MCF 10A (cell line): ENCODE data around the gene RTKN. TPM values are rescaled to one million over a fixed set of nuclear protein-coding genes. Genes with fewer than 3 reads are reported as not detected.

ENCODE experiments used
- total RNA-seq: library from RNA; stranded (reverse); gene quantifications from 2 replicates; pipeline ENCODE4 v1.2.3, GENCODE V29; 2022

Gene RTKN
- total RNA-seq, 1 experiment from 2014 or later = 63.0 TPM

Other genes with a start within 250 kb of the RTKN start
- gene MTHFD2, start 243.3 kb downstream of the RTKN start, total RNA-seq = 387 and 470 TPM in 2 replicates
- 0.12 and 0.70 TPM in 2 replicates for gene SLC4A5, start 98.5 kb downstream of the RTKN start, total RNA-seq
- 113 and 117 TPM in 2 replicates for gene DCTN1, start 61.6 kb downstream of the RTKN start, total RNA-seq
- 4.3 and 5.6 TPM in 2 replicates for gene C2orf81, start 20.3 kb downstream of the RTKN start, total RNA-seq
- gene WDR54, start 20.2 kb downstream of the RTKN start, total RNA-seq = 16.4 and 19.9 TPM in 2 replicates
- gene INO80B, start 13.2 kb upstream of the RTKN start, total RNA-seq = 34.6 and 36.0 TPM in 2 replicates
- 45.7 and 46.5 TPM in 2 replicates for gene WBP1, start 16.5 kb upstream of the RTKN start, total RNA-seq
- 60.4 and 67.9 TPM in 2 replicates for gene MOGS, start 23.4 kb upstream of the RTKN start, total RNA-seq
- 115 and 123 TPM in 2 replicates for gene MRPL53, start 30.7 kb upstream of the RTKN start, total RNA-seq
- 10.1 and 16.4 TPM in 2 replicates for gene CCDC142, start 41.1 kb upstream of the RTKN start, total RNA-seq
- gene TTC31, start 41.1 kb upstream of the RTKN start, total RNA-seq = 17.6 and 18.1 TPM in 2 replicates
- not detected in 2 replicates for gene LBX2, start 57.7 kb upstream of the RTKN start, total RNA-seq
- gene PCGF1, start 65.8 kb upstream of the RTKN start, total RNA-seq = 37.5 and 41.6 TPM in 2 replicates
- not detected in 2 replicates for gene TLX2, start 72.5 kb upstream of the RTKN start, total RNA-seq
- 4.3 and 4.7 TPM in 2 replicates for gene DQX1, start 84.3 kb upstream of the RTKN start, total RNA-seq
- 138 and 140 TPM in 2 replicates for gene AUP1, start 87.8 kb upstream of the RTKN start, total RNA-seq
- 27.6 and 33.0 TPM in 2 replicates for gene HTRA2, start 88.0 kb upstream of the RTKN start, total RNA-seq
- gene LOXL3, start 112.0 kb upstream of the RTKN start, total RNA-seq = 0.93 and 1.2 TPM in 2 replicates
- gene DOK1, start 112.8 kb upstream of the RTKN start, total RNA-seq = 3.4 and 4.6 TPM in 2 replicates
- not detected in 2 replicates for gene M1AP, start 206.4 kb upstream of the RTKN start, total RNA-seq
- gene SEMA4F, start 212.3 kb upstream of the RTKN start, total RNA-seq = 5.2 and 7.0 TPM in 2 replicates